CD14-positive monocyte (primary cell): ENCODE data around the gene PCDHGA6. TPM values are rescaled to one million over a fixed set of nuclear protein-coding genes. Genes with fewer than 3 reads are reported as not detected.
A peak's percentile ranks its signal among the peaks of the same experiment; 100 is the strongest.
"Not testable (repeated sequence)": the region's sequence is repeated elsewhere in the genome, so short reads cannot be mapped to it uniquely, and the experiment has no call there.

ENCODE experiments used
- DNase-seq, 3 donors: peaks; one replicate each; pipeline ENCODE4 v3.0.0-alpha.2; 2011 to 2022
- H2AFZ ChIP-seq: 2 replicates; pipeline ENCODE4 v1.6.0; 2012; ENCODE audit warnings: mild to moderate bottlenecking, low read depth, low read length, inconsistent platforms; ENCODE audit not compliant: insufficient read depth, poor library complexity, severe bottlenecking
- H3K27ac ChIP-seq, 2 donors: 1 replicate in 1 of 2; 2 replicates in 1 of 2; pipeline ENCODE4 v1.5.1; 2012 to 2013; ENCODE audit warnings: low read length in 2 of 2, control low read depth in 1 of 2, inconsistent platforms in 1 of 2, low read depth in 1 of 2, mild to moderate bottlenecking in 1 of 2
- H3K27me3 ChIP-seq, 2 donors: one replicate each; pipeline versions ENCODE4 v1.6.0 to v1.6.1; 2011 to 2013; ENCODE audit warnings: low read length in 2 of 2; ENCODE audit not compliant: control insufficient read depth in 2 of 2, insufficient read depth in 2 of 2
- H3K36me3 ChIP-seq, 2 donors: replicated peaks in 1 of 2; 1 replicate in 1 of 2; 2 replicates in 1 of 2; pipeline versions ENCODE4 v1.5.1 to v1.6.1; 2012 to 2013; ENCODE audit warnings: low read length in 2 of 2, control low read depth in 1 of 2, inconsistent platforms in 1 of 2, mild to moderate bottlenecking in 1 of 2; ENCODE audit not compliant: insufficient read depth in 2 of 2, control insufficient read depth in 1 of 2
- H3K4me1 ChIP-seq, 2 donors: 1 replicate in 1 of 2; 2 replicates in 1 of 2; pipeline versions ENCODE4 v1.5.1 to v1.6.1; 2012 to 2013; ENCODE audit warnings: low read length in 2 of 2, control low read depth in 1 of 2, inconsistent platforms in 1 of 2, mild to moderate bottlenecking in 1 of 2, moderate library complexity in 1 of 2; ENCODE audit not compliant: insufficient read depth in 2 of 2, control insufficient read depth in 1 of 2
- H3K4me2 ChIP-seq: replicated peaks from 2 replicates; pipeline ENCODE3; 2012; ENCODE audit warnings: low read length, moderate library complexity, mild to moderate bottlenecking; ENCODE audit not compliant: poor library complexity, severe bottlenecking; ENCODE audit errors: extremely low read depth
- H3K4me3 ChIP-seq, 3 experiments: fragments of 200-600 bp in 1 of 3; sonication (generic) in 1 of 3; replicated peaks in 1 of 3; 1 replicate in 2 of 3; 2 replicates in 1 of 3; pipeline ENCODE4 v1.5.1; 2011 to 2013; ENCODE audit warnings: low read length in 3 of 3, mild to moderate bottlenecking in 3 of 3, control low read depth in 2 of 3, low read depth in 2 of 3, inconsistent platforms in 1 of 3, moderate library complexity in 1 of 3
- H3K79me2 ChIP-seq: 2 replicates; pipeline ENCODE4 v1.6.0; 2012; ENCODE audit warnings: mild to moderate bottlenecking, control low read depth, inconsistent platforms, low read length, moderate library complexity; ENCODE audit not compliant: insufficient read depth
- H3K9ac ChIP-seq: 2 replicates; pipeline ENCODE4 v1.6.0; 2017; ENCODE audit warnings: low read length, mild to moderate bottlenecking; ENCODE audit not compliant: insufficient read depth, poor library complexity, severe bottlenecking
- H3K9me3 ChIP-seq, 2 donors: replicated peaks in 1 of 2; 1 replicate in 1 of 2; 2 replicates in 1 of 2; pipeline versions ENCODE4 v1.5.1 to v1.6.1; 2012 to 2013; ENCODE audit warnings: low read length in 2 of 2, control low read depth in 1 of 2; ENCODE audit not compliant: control insufficient read depth in 1 of 2, insufficient read depth in 1 of 2
- H4K20me1 ChIP-seq: 2 replicates; pipeline ENCODE4 v1.6.0; 2012; ENCODE audit warnings: mild to moderate bottlenecking, low read length, control low read depth, moderate library complexity; ENCODE audit not compliant: insufficient read depth
- H3K27ac Mint-ChIP-seq, 7 donors: one replicate each; pipeline ENCODE4 v1.8.0; 2020; ENCODE audit warnings: mild to moderate bottlenecking in 7 of 7, mixed read lengths in 7 of 7, moderate library complexity in 6 of 7, inconsistent platforms in 2 of 7
- H3K27me3 Mint-ChIP-seq, 3 donors: one replicate each; pipeline ENCODE4 v1.8.0; 2021 to 2022; ENCODE audit warnings: low read depth in 3 of 3, mild to moderate bottlenecking in 3 of 3, mixed read lengths in 3 of 3, moderate library complexity in 3 of 3, inconsistent platforms in 1 of 3
- H3K36me3 Mint-ChIP-seq, 2 donors: one replicate each; pipeline ENCODE4 v1.8.0; 2020; ENCODE audit warnings: mixed read lengths in 2 of 2, inconsistent platforms in 1 of 2, mild to moderate bottlenecking in 1 of 2
- H3K4me1 Mint-ChIP-seq: one replicate; pipeline ENCODE4 v1.8.0; 2020; ENCODE audit warnings: mild to moderate bottlenecking, mixed read lengths
- H3K4me3 Mint-ChIP-seq, 2 donors: one replicate each; pipeline ENCODE4 v1.8.0; 2020; ENCODE audit warnings: mild to moderate bottlenecking in 2 of 2, mixed read lengths in 2 of 2, moderate library complexity in 1 of 2
- H3K9me3 Mint-ChIP-seq, 7 donors: one replicate each; pipeline ENCODE4 v1.8.0; 2020 to 2022; ENCODE audit warnings: mixed read lengths in 7 of 7, mild to moderate bottlenecking in 6 of 7, moderate library complexity in 6 of 7, inconsistent platforms in 2 of 7
- CTCF ChIP-seq: fragments of 200-600 bp; IDR thresholded peaks from one replicate; pipeline ENCODE4 v1.8.0; 2022; ENCODE audit warnings: antibody characterized with exemption, mild to moderate bottlenecking
- WGBS: methylation state at CpG from one replicate; pipeline ENCODE4 v1.1.5; 2013; ENCODE audit warnings: missing lambda C conversion rate; ENCODE audit not compliant: insufficient coverage; 5-methylcytosine and 5-hydroxymethylcytosine counted together
- intact Hi-C, 2 donors: fragments of 100-400 bp; cut with micrococcal nuclease; formaldehyde crosslinking; loops; one replicate each; pipeline versions ENCODE4 v1.15.0 to v1.15.1; 2023
- polyA plus RNA-seq, 3 donors: library from polyadenylated mRNA; depleted of rRNA in 1 of 3; unstranded in 2 of 3; stranded (reverse) in 1 of 3; fragments of 300-500 nt in 2 of 3; fragments of >200 nt in 1 of 3; fragmentation: Illumina TruSeq in 2 of 3; gene quantifications; 1 replicate in 2 of 3; 2 replicates in 1 of 3; pipeline ENCODE4 v1.2.3, GENCODE V29; 2012 to 2021

Gene PCDHGA6
- polyA plus RNA-seq, 3 donors = not detected

DNA sequence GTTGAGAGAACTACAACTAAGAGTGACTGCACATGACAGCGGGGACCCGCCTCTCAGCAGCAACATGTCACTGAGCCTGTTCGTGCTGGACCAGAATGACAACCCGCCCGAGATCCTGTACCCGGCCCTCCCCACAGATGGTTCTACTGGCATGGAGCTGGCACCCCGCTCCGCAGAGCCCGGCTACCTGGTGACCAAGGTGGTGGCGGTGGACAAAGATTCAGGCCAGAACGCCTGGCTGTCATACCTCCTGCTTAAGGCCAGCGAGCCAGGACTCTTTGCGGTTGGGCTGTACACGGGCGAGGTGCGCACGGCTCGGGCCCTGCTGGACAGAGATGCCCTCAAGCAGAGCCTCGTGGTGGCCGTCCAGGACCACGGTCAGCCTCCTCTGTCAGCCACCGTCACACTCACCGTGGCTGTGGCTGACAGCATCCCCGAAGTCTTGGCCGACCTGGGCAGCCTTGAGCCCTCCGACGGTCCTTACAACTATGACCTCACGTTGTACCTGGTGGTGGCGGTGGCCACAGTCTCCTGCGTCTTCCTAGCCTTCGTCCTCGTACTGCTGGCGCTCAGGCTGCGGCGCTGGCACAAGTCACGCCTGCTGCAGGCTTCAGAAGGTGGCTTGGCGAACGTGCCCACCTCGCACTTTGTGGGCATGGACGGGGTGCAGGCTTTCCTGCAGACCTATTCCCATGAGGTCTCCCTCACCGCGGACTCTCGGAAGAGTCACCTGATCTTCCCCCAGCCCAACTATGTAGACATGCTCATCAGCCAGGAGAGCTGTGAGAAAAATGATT is 11.0 kb downstream of the PCDHGA6 start:
- WGBS = 49% methylated on average over 40 of the region's 43 CpGs
- H3K27me3 Mint-ChIP-seq = peaks cover 47 to 78% (median 70%) of the 10 kb centered on the region in 3 donors
- H3K4me3 ChIP-seq = no peak overlapping the region
- no peak for TF ChIP-seq CTCF
- peaks cover 3 to 9% of the 10 kb centered on the region in 2 donors for H3K36me3 Mint-ChIP-seq
- H3K36me3 ChIP-seq = no peaks in the 10 kb centered on the region
- peaks cover 44 to 70% of the 10 kb centered on the region in 2 donors for H3K9me3 ChIP-seq
- H3K79me2 ChIP-seq = no peaks in the 10 kb centered on the region
- H3K4me1 Mint-ChIP-seq = peaks cover 6% of the 10 kb centered on the region
- H4K20me1 ChIP-seq = no peaks in the 10 kb centered on the region
- H3K27ac ChIP-seq = no peak overlapping the region
- DNase-seq = no peak
- H3K27ac Mint-ChIP-seq = peak overlapping the region in 1 of 7 donors; percentile 16
- H3K4me3 Mint-ChIP-seq = peak overlapping the region; percentile 16 to 51
- no peak overlapping the region for H3K4me2 ChIP-seq
- H3K27me3 ChIP-seq = peaks cover 44 to 91% of the 10 kb centered on the region in 2 donors
- no peaks in the 10 kb centered on the region for H3K4me1 ChIP-seq
- H3K9me3 Mint-ChIP-seq = peaks cover 37 to 72% (median 63%) of the 10 kb centered on the region in 7 donors
- H3K9ac ChIP-seq = no peak overlapping the region
- intact Hi-C loops = no loop called here
- H2AFZ ChIP-seq = no peak overlapping the region

DNA sequence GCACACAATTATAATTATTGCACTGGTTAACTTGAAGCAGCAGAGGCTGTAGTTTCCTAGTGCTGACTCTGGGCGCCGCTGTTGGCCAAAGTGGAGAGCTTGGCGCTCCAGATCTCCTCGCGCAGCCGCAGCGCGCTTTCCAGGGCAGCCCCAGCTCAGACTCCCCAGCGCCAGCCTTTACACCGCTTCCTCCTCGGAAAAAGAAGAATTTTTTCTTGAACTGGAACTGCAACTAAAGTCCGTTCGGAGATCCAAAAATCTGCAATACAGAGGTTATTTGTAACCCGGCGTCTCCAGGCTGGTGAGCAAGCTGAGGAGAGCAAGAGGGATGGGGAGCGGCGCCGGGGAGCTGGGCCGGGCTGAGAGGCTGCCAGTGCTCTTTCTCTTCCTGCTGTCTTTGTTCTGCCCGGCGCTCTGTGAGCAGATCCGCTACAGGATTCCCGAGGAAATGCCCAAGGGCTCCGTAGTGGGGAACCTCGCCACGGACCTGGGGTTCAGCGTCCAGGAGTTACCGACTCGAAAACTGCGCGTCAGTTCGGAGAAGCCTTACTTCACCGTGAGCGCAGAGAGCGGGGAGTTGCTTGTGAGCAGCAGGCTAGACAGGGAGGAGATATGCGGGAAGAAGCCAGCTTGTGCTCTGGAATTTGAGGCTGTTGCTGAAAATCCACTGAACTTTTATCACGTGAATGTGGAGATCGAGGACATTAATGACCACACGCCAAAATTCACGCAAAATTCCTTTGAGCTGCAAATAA is 14.0 kb downstream of the PCDHGA6 start, which contains the start of gene PCDHGB4:
PCDHGB4 (plus strand) TSS at position 142 of the 755 bp plus-strand sequence; CDS start at position 329, 187 bp downstream.
- H3K36me3 ChIP-seq, H4K20me1 ChIP-seq, DNase-seq, H3K27ac ChIP-seq, H3K4me2 ChIP-seq, H3K9ac ChIP-seq, H3K4me1 Mint-ChIP-seq, H3K79me2 ChIP-seq, H2AFZ ChIP-seq, H3K27ac Mint-ChIP-seq, H3K4me1 ChIP-seq, intact Hi-C loops: not testable (repeated sequence)
- H3K27me3 Mint-ChIP-seq = peaks cover 45 to 79% (median 77%) of the 10 kb centered on the region in 3 donors
- WGBS = 4% methylated on average over 9 of the region's 40 CpGs
- peaks cover 7 to 13% of the 10 kb centered on the region in 2 donors for H3K36me3 Mint-ChIP-seq
- Histone ChIP-seq H3K27me3 (peaks cover 42 to 96% of the 10 kb centered on the region in 2 donors), H3K4me3 (peak within 1 kb of the TSS in 1 of 3 experiments; percentile 20), H3K9me3 (peaks cover 49 to 95% of the 10 kb centered on the region in 2 donors)
- peaks cover 41 to 81% (median 64%) of the 10 kb centered on the region in 7 donors for H3K9me3 Mint-ChIP-seq
- H3K4me3 Mint-ChIP-seq = peak within 1 kb of the TSS; percentile 65 to 76
